ENCODE data around the gene UROS. TPM values are rescaled to one million over a fixed set of nuclear protein-coding genes. Genes with fewer than 3 reads are reported as not detected.

UROS gene
- total RNA-seq, 4 donors from 2014 or later, result 54.4 to 74.3 (median 69.6) TPM

- no peak for TF ChIP-seq POLR2A (IDR thresholded peaks at IDR 0.05)
- TF ChIP-seq CTCF (IDR thresholded peaks at IDR 0.05), result no peak
- 48 to 62% methylated on average over 8 to 9 of the region's 9 CpGs for WGBS, 2 donors
- no peaks in the 10 kb centered on the region for H3K27me3 ChIP-seq
- no peak overlapping the region for H3K27ac ChIP-seq
- H3K4me3 ChIP-seq (replicated peaks in 1 of 3), result no peak overlapping the region
- intact Hi-C loops (cut with DNase I), result no loop called here
- H3K4me1 ChIP-seq, result no peaks in the 10 kb centered on the region
- no peak for DNase-seq
- peaks cover 43 to 70% of the 10 kb centered on the region in 2 donors for H3K36me3 ChIP-seq
- H3K9me3 ChIP-seq, result no peaks in the 10 kb centered on the region
These were observed 15.9 kb upstream of the UROS start for GRCh38 chr10:125838802-125839575.

DNA sequence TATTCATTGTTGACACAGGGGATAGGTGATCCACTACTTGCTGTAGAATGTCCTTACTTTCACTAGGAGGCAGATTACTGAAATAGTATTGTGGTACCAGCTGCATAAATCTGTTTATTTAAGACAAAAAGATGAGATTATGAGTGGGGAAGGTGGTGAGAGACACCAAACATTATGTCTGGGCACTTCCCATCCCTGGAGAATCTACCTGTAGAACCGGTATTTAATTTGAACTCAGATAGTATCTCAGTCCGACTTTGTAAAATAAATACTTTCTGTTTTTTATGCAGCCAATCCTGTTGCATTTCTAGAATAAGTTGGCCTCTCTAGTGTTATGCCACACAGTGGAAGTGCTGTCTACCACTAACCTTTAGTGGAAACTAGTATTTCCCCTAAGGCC is 13.7 kb upstream of the UROS start:
- Histone ChIP-seq H3K27ac (no peak overlapping the region), H3K4me3 (replicated peaks in 1 of 3) (no peak overlapping the region), H3K36me3 (peaks cover 52 to 68% of the 10 kb centered on the region in 2 donors), H3K9me3 (no peaks in the 10 kb centered on the region), H3K27me3 (no peaks in the 10 kb centered on the region), H3K4me1 (peaks cover 3 to 5% of the 10 kb centered on the region in 2 donors)
- WGBS, 2 donors, result 85% methylated on average over 2 of the region's 2 CpGs
- intact Hi-C loops (cut with DNase I), result no loop called here
- TF ChIP-seq CTCF (IDR thresholded peaks at IDR 0.05) (no peak), POLR2A (IDR thresholded peaks at IDR 0.05) (no peak)
- no peak for DNase-seq

DNA sequence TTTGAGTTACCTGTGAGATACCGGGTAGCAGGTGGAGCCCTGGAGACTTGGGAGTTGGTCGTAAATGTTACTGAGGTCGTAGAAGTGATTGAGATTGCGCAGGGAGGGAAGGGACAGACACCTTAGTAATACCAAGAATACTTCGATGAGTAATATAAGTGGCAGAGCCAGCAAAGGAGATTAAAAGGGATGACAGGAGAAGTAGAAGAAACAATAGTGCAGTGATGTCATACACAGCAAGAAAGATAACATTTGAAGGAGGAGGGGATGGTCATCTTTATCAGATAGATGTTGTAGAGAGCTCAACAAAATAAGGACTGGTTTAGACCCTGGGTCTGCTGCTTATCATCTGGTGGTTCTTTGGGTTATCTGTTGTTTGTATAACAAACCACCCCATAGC is 5.3 kb upstream of the UROS start:
- peaks cover 19 to 26% of the 10 kb centered on the region in 2 donors for H3K4me1 ChIP-seq
- no peak overlapping the region for H3K27ac ChIP-seq
- DNase-seq, result no peak
- no peaks in the 10 kb centered on the region for H3K27me3 ChIP-seq
- 92 to 96% methylated on average over 5 of the region's 5 CpGs for WGBS, 2 donors
- H3K36me3 ChIP-seq, result peaks cover 31 to 42% of the 10 kb centered on the region in 2 donors
- no peak overlapping the region for H3K4me3 ChIP-seq (replicated peaks in 1 of 3)
- intact Hi-C loops (cut with DNase I), result loop anchor here (10.0 kb wide), 1 partner anchor 114 kb away; the partner anchor contains the start of gene EDRF1
- H3K9me3 ChIP-seq, result no peaks in the 10 kb centered on the region
- no peak for TF ChIP-seq CTCF (IDR thresholded peaks at IDR 0.05)
- TF ChIP-seq POLR2A (IDR thresholded peaks at IDR 0.05), result no peak

- intact Hi-C loops (cut with DNase I), result loop anchor here (10.0 kb wide), 1 partner anchor 112 kb away; the partner anchor contains the start of gene EDRF1
- peaks cover 21 to 27% of the 10 kb centered on the region in 2 donors for H3K4me1 ChIP-seq
- no peak for DNase-seq
- H3K27ac ChIP-seq, result no peak overlapping the region
- H3K27me3 ChIP-seq, result no peaks in the 10 kb centered on the region
- H3K9me3 ChIP-seq, result no peaks in the 10 kb centered on the region
- WGBS, 2 donors, result 96 to 99% methylated on average over 2 of the region's 2 CpGs
- no peak overlapping the region for H3K4me3 ChIP-seq (replicated peaks in 1 of 3)
- TF ChIP-seq CTCF (IDR thresholded peaks at IDR 0.05), result no peak
- TF ChIP-seq POLR2A (IDR thresholded peaks at IDR 0.05), result no peak
- peaks cover 31 to 41% of the 10 kb centered on the region in 2 donors for H3K36me3 ChIP-seq
These were observed 4.1 kb upstream of the UROS start for GRCh38 chr10:125827133-125827532.

GRCh38 chr10:125824736-125825135 is 1.7 kb upstream of the UROS start:
- WGBS, 2 donors, result 83 to 90% methylated on average over 1 of the region's 1 CpG
- H3K4me3 ChIP-seq (replicated peaks in 1 of 3), result no peak overlapping the region
- TF ChIP-seq POLR2A (IDR thresholded peaks at IDR 0.05) (no peak), CTCF (IDR thresholded peaks at IDR 0.05) (no peak)

More at GRCh38 chr10:125824736-125825135, 1.7 kb upstream of the UROS start:
- no peaks in the 10 kb centered on the region for H3K27me3 ChIP-seq
- peaks cover 17 to 27% of the 10 kb centered on the region in 2 donors for H3K36me3 ChIP-seq
- intact Hi-C loops (cut with DNase I), result loop anchor here (10.0 kb wide), 1 partner anchor 110 kb away; the partner anchor contains the start of gene EDRF1
- no peaks in the 10 kb centered on the region for H3K9me3 ChIP-seq
- H3K27ac ChIP-seq, result no peak overlapping the region
- DNase-seq, result no peak
- H3K4me1 ChIP-seq, result peaks cover 27 to 30% of the 10 kb centered on the region in 2 donors

Data from thyroid gland (tissue), 4 donors.